ENCODE data around the gene NLGN2.

GRCh38 chr17:7413346-7413985, 5.8 kb downstream of the NLGN2 start:
- TF ChIP-seq CTCF (IDR thresholded peaks at IDR 0.05), result no peak
- TF ChIP-seq POLR2A (IDR thresholded peaks at IDR 0.05), result no peak

All from sigmoid colon (tissue), 3 donors.